Lower leg skin (tissue), 4 donors: Measurements from ENCODE around the gene ABHD15. TPM values are rescaled to one million over a fixed set of nuclear protein-coding genes. Genes with fewer than 3 reads are reported as not detected.
A peak's percentile ranks its signal among the peaks of the same experiment; 100 is the strongest.

Experiments
- DNase-seq, 2 donors: peaks; one replicate each; pipeline ENCODE4 v3.0.0-alpha.2; 2019; ENCODE audit warnings: low spot score in 2 of 2
- H3K4me3 ChIP-seq: fragments of 200-600 bp; sonication (generic); 2 replicates; pipeline ENCODE4 v1.5.1; 2017; ENCODE audit warnings: mild to moderate bottlenecking, low read depth; ENCODE audit not compliant: poor library complexity, severe bottlenecking
- POLR2A ChIP-seq, 2 donors: fragments of 450-650 bp; IDR thresholded peaks; one replicate each; pipeline ENCODE4 v1.6.1; 2016 to 2017; ENCODE audit warnings: antibody characterized with exemption in 2 of 2, mild to moderate bottlenecking in 1 of 2, moderate library complexity in 1 of 2
- WGBS, 2 donors: methylation state at CpG; one replicate each; pipeline ENCODE4 v1.1.5; 2018; 5-methylcytosine and 5-hydroxymethylcytosine counted together
- intact Hi-C: fragments of 100-400 bp; cut with DNase I; formaldehyde crosslinking; loops from one replicate; pipeline ENCODE4 v1.15.0; 2023; ENCODE audit warnings: low total_unique reads
- total RNA-seq, 4 donors: library from RNA; depleted of rRNA; stranded (reverse); fragments of >200 nt; gene quantifications; one replicate each; pipeline ENCODE4 v1.1.0, GENCODE V29; 2016
- TF ChIP-seq, protein P1 (sequence below), 3 donors: fragments of 450-650 bp; IDR thresholded peaks; one replicate each; pipeline ENCODE4 v1.5.1; 2016; ENCODE audit warnings: antibody characterized with exemption in 3 of 3, mild to moderate bottlenecking in 3 of 3, moderate library complexity in 2 of 3

The ABHD15 gene
- total RNA-seq, 4 donors from 2014 or later = 4.1 to 10.4 (median 7.5) TPM

DNA sequence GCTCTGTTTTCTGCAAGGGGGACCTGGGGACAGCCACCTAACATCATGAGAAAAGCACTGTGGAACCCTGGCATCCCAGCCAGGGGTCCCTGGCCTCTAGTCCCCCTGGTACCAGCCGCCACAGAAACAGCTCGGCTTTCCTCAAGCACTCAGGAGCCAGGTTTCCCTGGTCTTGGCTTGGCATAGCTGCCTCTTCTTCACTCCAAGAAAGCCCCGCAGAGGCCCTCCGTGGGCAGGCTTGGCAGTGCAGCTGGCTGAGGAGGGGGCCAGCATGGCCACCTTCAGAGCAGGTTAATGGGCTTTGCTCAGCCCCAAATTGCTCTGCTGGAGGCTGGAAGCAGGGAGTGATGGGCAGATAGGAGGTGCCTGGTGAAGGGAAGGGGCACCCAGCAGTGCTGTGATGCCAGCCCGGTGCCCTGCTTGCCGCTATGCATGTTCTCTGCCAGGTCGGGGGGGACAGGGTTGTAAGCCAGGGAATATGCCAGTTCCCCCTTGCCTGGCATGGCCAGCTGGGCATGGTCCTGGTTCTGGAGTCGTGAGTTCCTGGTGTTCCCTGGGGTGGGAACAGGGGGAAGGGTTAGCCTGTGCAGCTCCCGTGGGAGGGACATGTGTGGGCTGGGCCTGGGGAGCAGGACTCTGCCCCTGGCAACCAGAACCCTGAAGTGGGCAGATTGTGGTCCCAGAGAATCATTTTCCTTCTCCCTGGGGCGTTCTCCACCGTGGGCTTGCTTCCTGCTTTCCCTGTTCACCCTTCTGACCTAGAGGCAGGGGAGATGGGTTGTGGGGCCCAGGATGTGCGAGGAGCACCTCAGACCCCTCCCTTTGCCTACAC, 29.3 kb upstream of the ABHD15 start:
- no peak overlapping the region for H3K4me3 ChIP-seq
- 78 to 79% methylated on average over 12 of the region's 12 CpGs for WGBS, 2 donors
- peak in 1 of 2 donors; percentile 12 for DNase-seq
- TF ChIP-seq, protein P1, sequence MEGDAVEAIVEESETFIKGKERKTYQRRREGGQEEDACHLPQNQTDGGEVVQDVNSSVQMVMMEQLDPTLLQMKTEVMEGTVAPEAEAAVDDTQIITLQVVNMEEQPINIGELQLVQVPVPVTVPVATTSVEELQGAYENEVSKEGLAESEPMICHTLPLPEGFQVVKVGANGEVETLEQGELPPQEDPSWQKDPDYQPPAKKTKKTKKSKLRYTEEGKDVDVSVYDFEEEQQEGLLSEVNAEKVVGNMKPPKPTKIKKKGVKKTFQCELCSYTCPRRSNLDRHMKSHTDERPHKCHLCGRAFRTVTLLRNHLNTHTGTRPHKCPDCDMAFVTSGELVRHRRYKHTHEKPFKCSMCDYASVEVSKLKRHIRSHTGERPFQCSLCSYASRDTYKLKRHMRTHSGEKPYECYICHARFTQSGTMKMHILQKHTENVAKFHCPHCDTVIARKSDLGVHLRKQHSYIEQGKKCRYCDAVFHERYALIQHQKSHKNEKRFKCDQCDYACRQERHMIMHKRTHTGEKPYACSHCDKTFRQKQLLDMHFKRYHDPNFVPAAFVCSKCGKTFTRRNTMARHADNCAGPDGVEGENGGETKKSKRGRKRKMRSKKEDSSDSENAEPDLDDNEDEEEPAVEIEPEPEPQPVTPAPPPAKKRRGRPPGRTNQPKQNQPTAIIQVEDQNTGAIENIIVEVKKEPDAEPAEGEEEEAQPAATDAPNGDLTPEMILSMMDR (IDR thresholded peaks at IDR 0.05) = no peak
- TF ChIP-seq POLR2A (IDR thresholded peaks at IDR 0.05) = no peak
- intact Hi-C loops = no loop called here

DNA sequence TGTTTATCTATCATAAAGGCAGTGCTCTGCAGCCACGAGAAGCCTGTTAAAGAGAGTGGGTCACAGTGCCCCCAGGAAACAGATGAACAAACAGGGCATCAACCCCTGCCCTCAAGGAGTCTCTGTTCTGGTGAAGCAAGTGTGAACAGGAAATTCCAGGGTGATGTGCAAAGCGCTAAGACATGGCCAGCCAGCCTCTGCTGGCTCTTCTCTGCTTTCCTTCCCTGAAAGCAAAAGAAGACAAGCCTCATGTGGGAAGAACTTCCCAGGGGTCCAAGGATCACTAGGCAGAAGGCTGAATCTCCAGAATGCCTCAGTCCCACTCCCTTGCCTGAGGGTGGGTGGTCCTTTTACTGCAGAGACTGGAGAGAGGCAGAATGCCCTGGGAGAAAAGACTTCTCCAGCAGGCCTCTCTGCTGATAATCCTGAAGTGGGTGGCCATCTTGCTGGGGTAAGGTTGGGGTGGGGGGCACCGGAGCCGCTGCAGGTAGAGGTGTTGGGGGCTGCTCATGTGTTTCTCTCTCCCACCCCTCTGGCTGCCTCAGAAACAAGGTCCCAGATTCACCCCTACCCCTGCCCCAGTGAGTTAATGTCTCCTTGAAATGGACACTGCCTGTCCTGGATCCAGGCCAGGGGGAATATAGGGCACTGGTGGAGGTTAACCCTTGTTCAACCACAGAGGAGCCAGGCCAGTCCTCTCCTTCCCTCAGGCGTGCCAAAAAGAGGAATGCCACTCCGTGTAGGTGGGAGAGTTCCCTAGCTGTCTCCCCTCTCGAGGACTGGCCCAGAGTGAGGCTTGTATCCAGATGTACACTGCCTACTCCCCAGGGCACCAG, 28.5 kb upstream of the ABHD15 start:
- DNase-seq = peak in 1 of 2 donors; percentile 12
- no peak overlapping the region for H3K4me3 ChIP-seq
- WGBS, 2 donors = 72 to 80% methylated on average over 7 of the region's 7 CpGs
- no peak for TF ChIP-seq POLR2A (IDR thresholded peaks at IDR 0.05)
- TF ChIP-seq, protein P1 (IDR thresholded peaks at IDR 0.05) = no peak
- intact Hi-C loops = no loop called here

DNA sequence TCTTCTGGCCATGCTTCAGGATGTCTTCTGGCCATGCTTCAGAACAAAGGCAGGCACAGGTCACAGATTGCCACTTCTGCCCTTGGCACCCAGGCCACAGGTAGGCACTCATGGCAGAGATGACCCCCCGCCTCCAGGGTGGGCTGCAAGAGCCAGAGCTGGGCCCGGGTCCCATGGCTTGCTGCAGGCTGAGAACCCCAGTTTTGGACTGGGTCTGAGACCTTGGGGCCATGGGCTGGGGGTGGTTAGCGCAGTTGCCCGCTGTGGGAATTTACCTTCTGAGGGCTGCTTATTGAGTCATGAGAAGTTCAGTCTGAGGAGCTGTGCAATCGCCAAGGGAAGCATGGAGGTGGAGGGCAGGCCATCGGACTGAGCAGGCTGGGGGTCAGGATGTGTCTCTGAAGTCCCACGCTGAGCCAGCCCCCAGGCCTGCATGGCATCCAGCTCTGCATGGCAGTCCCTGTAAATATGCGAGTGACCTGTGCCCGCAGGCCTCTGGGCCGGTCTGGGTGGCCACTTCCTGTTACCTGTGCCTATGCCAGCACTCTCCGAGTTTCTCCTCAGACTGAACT, 27.8 kb upstream of the ABHD15 start:
- DNase-seq = peak in 1 of 2 donors; percentile 12
- no peak overlapping the region for H3K4me3 ChIP-seq
- 83 to 89% methylated on average over 11 of the region's 11 CpGs for WGBS, 2 donors
- intact Hi-C loops = no loop called here
- no peak for TF ChIP-seq POLR2A (IDR thresholded peaks at IDR 0.05)

DNA sequence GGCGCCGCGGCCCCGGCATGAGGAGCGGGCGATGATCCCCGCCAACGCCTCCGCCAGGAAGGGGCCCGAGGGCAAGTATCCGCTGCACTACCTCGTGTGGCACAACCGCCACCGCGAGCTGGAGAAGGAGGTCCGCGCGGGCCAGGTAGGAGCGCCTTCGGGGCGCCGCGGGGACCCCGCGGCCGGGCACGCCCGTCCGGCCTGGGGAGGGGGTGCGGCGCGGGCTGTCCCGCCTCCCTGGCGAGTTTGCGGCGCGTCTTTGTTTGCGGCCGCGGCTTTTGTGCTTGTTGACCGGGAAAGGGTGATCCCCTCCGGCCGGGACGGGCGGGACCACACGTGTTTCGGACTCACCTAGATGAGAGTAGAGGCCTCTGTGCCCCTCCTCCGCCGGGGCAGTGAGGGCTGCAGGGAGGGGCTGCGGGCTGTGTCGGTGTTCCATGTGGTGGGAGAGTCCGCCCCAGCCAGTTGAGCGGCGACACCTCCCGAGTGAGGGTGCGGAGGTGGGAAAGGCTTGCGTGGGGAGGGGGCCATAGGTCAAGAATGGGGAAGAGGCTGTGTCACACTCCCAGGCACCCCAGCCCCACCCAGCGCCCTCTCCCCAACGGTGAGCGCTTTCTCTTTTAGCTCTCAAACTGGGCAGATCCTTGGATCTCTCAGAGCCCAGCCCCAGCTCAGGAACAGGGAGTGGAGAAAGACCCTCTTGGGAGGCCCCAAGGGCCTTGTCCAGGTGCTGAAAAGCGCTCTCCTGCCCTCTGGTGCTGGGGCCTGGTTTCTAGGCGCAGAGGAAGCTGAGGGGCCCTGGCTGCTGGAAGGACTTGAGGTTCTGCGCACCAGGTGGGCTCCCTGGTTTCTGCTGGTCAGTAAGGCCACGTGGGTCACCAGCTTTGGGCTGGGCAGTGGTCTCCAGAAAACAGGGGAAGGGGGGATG, 27.0 kb upstream of the ABHD15 start:
- peak in 1 of 2 donors; percentile 18 for DNase-seq
- WGBS, 2 donors = 13 to 26% methylated on average over 18 to 28 of the region's 64 CpGs
- TF ChIP-seq POLR2A (IDR thresholded peaks at IDR 0.05) = no peak
- TF ChIP-seq, protein P1 (IDR thresholded peaks at IDR 0.05) = no peak
- intact Hi-C loops = no loop called here
- H3K4me3 ChIP-seq = peak overlapping the region; percentile 51

DNA sequence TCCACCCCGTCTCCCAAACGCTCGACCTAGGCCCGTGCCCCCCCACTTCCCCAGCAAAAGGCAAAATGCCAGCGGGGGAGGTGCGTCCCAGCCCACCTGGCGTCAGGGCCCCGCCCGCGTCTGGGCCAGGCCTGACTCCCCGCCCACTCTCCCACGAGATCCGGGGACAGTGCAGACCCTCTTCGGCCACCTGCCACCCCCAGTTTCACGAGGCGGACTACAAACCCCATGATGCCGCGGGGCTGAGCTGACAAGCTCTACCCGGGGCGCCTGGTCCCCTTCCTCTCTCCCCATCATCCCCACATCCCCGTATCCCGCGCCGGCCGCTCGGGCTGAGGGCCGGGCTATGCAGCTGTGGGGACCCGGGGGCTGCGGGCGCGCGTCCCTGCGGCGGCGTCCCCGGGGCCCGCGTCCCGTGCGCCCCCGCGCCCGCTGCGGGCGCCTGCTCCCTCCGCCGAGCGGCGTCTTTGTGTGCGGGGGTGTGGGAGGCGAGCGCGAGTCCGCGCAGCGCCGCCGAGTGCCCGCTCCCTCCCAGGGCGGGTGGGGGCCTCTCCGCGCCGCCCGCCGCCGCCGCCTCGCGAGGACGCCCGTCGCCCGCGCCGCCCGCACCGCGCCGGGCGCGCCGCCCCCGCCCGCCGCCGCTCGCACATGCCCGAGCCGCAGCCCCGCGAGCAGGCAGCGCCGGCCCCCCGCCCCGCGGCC, 26.2 kb upstream of the ABHD15 start, which contains the start of gene ANKRD13B:
ANKRD13B (plus strand) TSS at position 283 of the 702 bp plus-strand sequence. CDS start 490 bp downstream, outside the sequence.
- DNase-seq = peak; percentile 27 to 92
- TF ChIP-seq, protein P1 (IDR thresholded peaks at IDR 0.05) = no peak
- no peak for TF ChIP-seq POLR2A (IDR thresholded peaks at IDR 0.05)
- 0% methylated on average over 32 to 37 of the region's 96 CpGs for WGBS, 2 donors
- H3K4me3 ChIP-seq = peak within 1 kb of the TSS; percentile 51
- intact Hi-C loops = no loop called here
